OCI-LY1 (cell line): ENCODE data around the gene AAK1.

Experiments used
- CTCF ChIP-seq: fragments of 200-600 bp; sonication (generic), shearing (Covaris generic); IDR thresholded peaks from 2 replicates; pipeline ENCODE4 v1.5.1; 2017; ENCODE audit warnings: mild to moderate bottlenecking, antibody characterized with exemption, low read length, moderate library complexity, mixed read lengths
- EZH2 ChIP-seq: fragments of 200-600 bp; sonication (generic), shearing (Covaris generic); IDR thresholded peaks from 2 replicates; pipeline ENCODE4 v1.8.0; 2017; ENCODE audit warnings: borderline replicate concordance, mixed run types, mild to moderate bottlenecking, antibody characterized with exemption, low read length, moderate library complexity, mixed read lengths

- TF ChIP-seq CTCF: no peak
- no peak for TF ChIP-seq EZH2
These were observed 133.8 kb downstream of the AAK1 start for GRCh38 chr2:69509750-69510140.
